Neural progenitor cell (in vitro differentiated cells): ENCODE measurements around the gene AKAP1.

Experiments used
- EZH2 ChIP-seq: fragments of 200-600 bp; sonication (generic); IDR thresholded peaks from 2 replicates; pipeline ENCODE4 v1.6.1; 2017; ENCODE audit warnings: antibody characterized with exemption, mild to moderate bottlenecking, moderate library complexity
- EZH2phosphoT487 ChIP-seq: fragments of 200-600 bp; sonication (generic); IDR thresholded peaks from 2 replicates; pipeline ENCODE4 v1.6.1; 2017; ENCODE audit warnings: antibody characterized with exemption
- TF ChIP-seq, protein P1 (sequence below): fragments of 200-600 bp; sonication (generic); IDR thresholded peaks from 2 replicates; pipeline ENCODE4 v1.5.1; 2017; ENCODE audit warnings: antibody characterized with exemption, mild to moderate bottlenecking

DNA sequence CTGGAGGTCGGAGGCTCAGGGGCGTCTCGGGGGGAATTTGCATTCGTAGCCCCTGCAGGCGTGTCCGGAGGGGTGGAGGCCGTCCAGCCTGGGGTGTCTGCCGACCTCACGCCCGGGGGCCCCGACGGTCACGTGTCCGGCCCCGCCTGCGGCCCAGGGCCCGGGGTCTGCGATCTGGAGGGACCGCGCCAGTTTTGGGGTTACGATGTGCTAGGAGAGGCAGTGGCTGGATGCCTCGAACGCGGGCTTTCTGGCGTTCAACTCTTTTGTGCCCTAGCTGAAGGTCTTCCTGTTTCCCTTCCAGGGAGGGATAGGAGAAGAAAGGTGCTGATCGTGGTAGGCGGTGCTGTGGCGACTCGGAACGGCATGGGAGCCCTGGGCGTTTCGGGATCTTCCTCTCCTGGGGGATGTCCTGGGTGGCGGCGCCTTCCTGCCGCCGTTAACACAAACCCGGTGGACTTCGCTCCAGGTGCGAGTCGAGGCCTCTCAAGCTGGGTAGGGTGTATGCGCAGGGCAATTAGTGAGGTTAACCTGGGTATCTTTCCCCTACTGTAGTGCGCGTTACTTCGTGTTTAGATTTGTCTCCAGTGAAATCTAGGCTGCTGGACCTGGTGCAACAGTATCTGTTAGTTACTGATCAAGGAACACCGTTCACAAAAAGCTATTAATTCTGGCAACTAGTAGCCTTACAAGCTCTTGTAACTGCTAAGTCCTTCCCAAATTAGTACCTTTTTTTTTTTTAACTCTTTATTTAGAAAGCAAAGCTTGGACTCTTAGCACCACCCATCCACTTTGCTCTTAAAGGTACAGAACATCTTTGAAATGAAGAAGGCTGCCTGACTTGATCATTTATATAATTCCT, 1.3 kb downstream of the AKAP1 start:
- TF ChIP-seq, protein P1, sequence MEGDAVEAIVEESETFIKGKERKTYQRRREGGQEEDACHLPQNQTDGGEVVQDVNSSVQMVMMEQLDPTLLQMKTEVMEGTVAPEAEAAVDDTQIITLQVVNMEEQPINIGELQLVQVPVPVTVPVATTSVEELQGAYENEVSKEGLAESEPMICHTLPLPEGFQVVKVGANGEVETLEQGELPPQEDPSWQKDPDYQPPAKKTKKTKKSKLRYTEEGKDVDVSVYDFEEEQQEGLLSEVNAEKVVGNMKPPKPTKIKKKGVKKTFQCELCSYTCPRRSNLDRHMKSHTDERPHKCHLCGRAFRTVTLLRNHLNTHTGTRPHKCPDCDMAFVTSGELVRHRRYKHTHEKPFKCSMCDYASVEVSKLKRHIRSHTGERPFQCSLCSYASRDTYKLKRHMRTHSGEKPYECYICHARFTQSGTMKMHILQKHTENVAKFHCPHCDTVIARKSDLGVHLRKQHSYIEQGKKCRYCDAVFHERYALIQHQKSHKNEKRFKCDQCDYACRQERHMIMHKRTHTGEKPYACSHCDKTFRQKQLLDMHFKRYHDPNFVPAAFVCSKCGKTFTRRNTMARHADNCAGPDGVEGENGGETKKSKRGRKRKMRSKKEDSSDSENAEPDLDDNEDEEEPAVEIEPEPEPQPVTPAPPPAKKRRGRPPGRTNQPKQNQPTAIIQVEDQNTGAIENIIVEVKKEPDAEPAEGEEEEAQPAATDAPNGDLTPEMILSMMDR = no peak
- TF ChIP-seq EZH2 (no peak), EZH2phosphoT487 (no peak)
